Left hindlimb (tissue), 1 donor: ENCODE data around the gene CEBPA.
A peak's percentile ranks its signal among the peaks of the same experiment; 100 is the strongest.

Experiments used
- DNase-seq: peaks from one replicate; pipeline ENCODE4 v3.0.0-alpha.2; 2018

The CEBPA gene

GRCh38 chr19:33286899-33287298, 15.4 kb downstream of the CEBPA start:
- no peak for DNase-seq

GRCh38 chr19:33285441-33285927, 16.9 kb downstream of the CEBPA start:
- no peak for DNase-seq

- DNase-seq: no peak
These were observed 17.6 kb downstream of the CEBPA start for GRCh38 chr19:33284756-33285155.

GRCh38 chr19:33284146-33284643, 18.1 kb downstream of the CEBPA start:
- no peak for DNase-seq

- no peak for DNase-seq
These were observed 18.7 kb downstream of the CEBPA start for GRCh38 chr19:33283589-33283988.

- DNase-seq: no peak
These were observed 20.2 kb downstream of the CEBPA start for GRCh38 chr19:33282036-33282671.

- no peak for DNase-seq
These were observed 20.9 kb downstream of the CEBPA start for GRCh38 chr19:33281296-33281926.

- no peak for DNase-seq
These were observed 21.9 kb downstream of the CEBPA start for GRCh38 chr19:33280351-33280921.

GRCh38 chr19:33279430-33280350, 22.6 kb downstream of the CEBPA start:
- DNase-seq: no peak

GRCh38 chr19:33278403-33279269, 23.7 kb downstream of the CEBPA start:
- no peak for DNase-seq

- DNase-seq: no peak
These were observed 24.3 kb downstream of the CEBPA start for GRCh38 chr19:33278023-33278402.

- no peak for DNase-seq
These were observed 24.9 kb downstream of the CEBPA start for GRCh38 chr19:33277434-33277833.

- DNase-seq: no peak
These were observed 26.3 kb downstream of the CEBPA start for GRCh38 chr19:33275933-33276619.

- DNase-seq: no peak
These were observed 26.8 kb downstream of the CEBPA start for GRCh38 chr19:33275559-33275932.

GRCh38 chr19:33274663-33275558, 27.4 kb downstream of the CEBPA start:
- DNase-seq: no peak

GRCh38 chr19:33273881-33274662, 28.3 kb downstream of the CEBPA start:
- peak; percentile 56 for DNase-seq

GRCh38 chr19:33273065-33273736, 29.1 kb downstream of the CEBPA start:
- no peak for DNase-seq

- DNase-seq: no peak
These were observed 30.9 kb downstream of the CEBPA start for GRCh38 chr19:33271246-33272021.
